Measurements from ENCODE around the gene IL13.

The IL13 gene

GRCh38 chr5:132669966-132670882, 12.3 kb downstream of the IL13 start:
- DNase-seq = no peak

GRCh38 chr5:132671000-132671399, 13.0 kb downstream of the IL13 start:
- DNase-seq = no peak

GRCh38 chr5:132673488-132673887, 15.5 kb downstream of the IL13 start:
- no peak for DNase-seq

GRCh38 chr5:132673939-132674630, 16.1 kb downstream of the IL13 start, which contains the start of gene IL4:
Gene IL4, plus strand, starts transcription at chr5:132673989. Its CDS starts 62 bp downstream, at chr5:132674051.
- DNase-seq = no peak

DNA sequence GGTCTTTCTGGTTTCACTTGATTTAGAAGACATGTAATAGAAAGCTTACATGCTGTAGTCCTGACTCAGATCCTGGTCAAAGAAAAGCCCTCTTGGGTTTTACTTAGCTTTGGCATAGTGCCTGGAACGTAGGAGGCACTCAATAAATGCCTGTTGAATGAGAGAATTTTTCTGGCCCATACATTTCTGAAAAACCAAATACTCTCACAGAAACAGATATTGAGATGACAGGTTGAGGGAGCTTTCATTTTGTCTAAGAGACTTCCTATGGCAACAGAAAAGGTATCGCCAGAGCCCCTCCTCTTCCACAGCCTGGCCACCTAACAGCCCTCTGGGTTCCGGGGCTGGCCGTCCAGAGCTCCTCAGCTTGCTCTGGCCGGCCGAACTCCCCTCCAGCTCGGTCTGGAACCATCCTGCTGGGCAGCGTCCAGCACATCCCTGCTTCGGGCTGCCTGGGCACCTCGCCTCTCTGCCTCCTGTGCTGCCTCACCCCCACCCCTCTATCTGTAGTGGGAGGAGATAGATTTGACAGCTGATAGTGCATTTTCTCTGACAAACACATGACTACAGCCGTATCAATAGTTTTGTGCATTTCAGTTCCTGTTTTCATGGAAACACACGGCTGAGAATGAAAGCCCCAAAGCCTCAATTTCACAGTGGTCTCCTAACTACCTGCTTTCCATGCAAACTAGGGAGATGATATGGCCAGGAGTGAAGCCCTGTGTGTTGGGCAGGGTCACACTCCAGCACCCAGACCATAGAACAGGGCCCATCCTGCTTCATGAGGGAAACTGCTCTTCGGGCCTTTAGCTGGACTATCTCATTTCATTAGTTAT, 16.9 kb downstream of the IL13 start:
- no peak for DNase-seq

GRCh38 chr5:132675936-132676689, 18.1 kb downstream of the IL13 start:
- DNase-seq = no peak

DNA sequence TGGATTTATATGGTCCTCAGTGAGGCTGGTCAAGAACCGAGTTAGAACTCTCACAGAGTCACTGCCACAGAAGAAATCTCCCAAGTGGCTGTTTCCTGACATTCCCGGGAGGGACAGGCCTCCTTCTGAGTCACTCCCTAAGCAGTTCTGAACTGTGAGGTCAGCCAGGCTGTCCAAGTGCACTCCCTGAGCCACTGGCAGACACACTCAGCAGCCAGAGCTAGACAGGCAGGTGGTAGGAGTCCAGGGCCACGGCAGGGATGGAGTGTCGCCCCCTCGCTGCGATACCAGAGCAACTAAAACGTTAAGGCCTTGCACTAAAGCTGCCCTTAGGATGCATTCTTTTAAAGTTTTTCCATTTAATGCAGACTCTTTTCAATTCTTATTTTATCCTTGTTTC, 19.2 kb downstream of the IL13 start:
- DNase-seq = no peak

DNA sequence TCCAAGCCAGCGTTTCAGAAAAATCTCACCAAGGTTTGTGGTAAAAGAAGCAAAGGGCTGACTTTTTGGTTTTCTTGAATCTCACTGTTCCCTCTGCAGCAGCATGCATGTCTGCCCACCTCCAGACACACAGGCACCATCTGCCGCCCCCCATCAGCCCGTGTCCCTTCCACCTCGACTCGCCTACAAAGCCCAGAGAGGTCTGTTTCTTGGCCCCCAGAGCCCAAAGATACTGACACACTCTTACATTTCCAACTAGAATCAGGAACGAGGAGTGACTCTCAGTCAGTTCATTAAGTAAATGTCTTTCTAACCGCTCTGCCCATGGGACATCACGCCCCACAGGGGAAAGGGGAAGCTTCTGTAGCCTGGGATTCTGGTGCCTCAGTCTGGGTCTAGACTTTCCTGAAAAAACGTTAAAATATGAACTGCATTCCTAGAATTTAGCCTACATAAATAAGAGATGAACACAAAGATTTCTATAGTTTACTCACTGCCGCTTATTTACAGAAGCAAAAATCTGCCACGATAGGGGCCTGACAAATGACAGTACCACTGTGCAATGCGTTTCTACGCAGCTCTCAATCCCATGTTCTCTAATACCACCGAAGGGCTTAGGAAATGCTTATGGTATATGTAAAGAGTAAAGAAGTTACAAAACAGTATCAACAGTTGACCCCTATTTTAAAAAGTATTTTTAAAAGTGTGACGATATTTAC, 19.9 kb downstream of the IL13 start:
- no peak for DNase-seq

DNA sequence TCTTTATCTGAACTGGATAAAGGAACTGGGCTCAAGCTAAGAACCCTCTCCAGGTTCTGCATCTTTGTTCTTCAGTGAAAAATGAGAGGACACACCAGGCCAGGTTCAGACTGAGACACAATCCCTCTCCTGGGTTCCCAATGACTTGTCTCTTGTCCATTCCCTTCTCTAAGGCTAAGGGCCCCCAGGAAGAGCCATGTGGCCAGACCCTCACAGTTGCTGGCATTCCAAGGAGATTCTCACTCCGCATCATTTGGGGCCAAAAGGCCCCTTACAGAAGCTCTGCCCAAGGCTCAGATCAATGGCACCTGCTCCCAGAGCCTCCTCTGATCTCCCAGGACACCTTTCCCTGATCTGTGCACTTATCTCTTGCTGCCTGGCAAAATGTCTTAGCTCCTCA, 20.8 kb downstream of the IL13 start:
- DNase-seq = no peak

DNA sequence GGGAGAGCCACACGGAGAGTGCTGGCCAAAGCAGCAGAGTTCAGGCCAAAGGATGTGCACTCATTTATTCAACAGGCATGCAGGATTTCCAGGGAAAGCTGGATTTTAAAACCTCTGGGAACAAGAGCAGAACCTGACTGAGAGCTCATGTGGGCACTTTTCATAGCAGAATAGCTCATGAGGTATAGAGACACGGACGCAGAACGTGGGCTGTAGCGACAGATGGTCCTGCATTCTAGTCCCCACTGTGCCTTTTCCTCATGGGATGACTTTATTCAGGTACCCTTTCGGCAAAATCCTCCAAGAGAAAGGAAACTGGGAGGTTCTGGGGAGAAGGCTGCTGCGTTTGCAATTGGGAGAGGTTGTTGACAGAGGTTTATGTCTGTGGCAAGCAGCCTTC, 21.2 kb downstream of the IL13 start:
- DNase-seq = no peak

GRCh38 chr5:132679717-132680380, 21.9 kb downstream of the IL13 start:
- DNase-seq = no peak

DNA sequence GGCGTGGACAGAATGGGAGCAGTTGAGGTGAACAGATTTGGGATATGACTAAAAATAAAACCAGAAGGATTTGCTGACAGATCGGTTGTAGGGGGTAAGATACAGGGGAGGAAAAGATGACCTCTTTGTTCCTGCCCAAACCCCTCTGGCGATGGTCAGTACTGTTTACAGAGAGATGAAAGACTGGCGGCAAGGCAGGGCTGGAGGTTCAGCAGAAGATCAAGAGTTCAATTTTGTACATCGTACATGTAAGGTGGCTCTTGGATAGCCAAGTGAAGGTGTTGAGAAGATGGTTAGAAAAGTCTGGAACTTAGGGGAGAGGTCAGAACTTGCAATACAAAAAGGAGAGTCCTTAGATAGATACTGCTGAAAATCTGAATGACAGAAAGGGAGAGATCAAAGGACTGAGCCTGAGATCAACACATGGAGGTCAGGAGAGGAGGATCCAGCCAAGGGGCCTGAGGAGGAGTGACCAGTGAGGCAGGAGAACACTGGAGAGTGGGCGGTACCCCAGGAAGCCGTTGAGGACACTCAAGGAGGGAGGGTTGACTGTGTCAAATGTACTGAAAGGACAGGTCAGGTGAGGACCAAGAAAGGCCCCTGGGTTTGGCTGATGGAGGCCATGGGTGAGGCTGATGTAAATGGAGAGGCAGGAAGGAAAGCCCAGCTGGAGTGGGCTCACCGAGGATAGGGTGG, 23.0 kb downstream of the IL13 start:
- no peak for DNase-seq

DNA sequence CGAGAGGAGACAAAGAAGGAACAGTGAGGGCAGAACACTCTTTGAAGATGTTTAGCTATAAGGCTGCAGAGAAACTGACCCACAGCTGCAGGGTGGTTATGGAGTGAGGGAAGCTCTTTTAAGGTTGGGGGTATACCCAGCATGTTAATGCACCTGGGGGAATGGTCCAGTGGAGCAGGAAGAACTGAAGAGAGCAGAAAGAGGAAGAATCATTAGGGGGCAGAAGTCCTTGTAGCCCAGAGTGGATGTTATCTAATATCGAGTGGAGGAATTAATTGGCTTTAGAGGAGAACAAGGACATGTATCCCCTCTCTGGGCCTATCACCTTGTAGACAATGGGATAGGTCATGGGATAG, 23.5 kb downstream of the IL13 start:
- no peak for DNase-seq

GRCh38 chr5:132681983-132682382, 24.0 kb downstream of the IL13 start:
- no peak for DNase-seq

- DNase-seq = peak in 12 of 56 donors; percentile 8 to 58 (median 32)
Measured at GRCh38 chr5:132684491-132684890, 26.5 kb downstream of the IL13 start.

GRCh38 chr5:132684922-132685720, 27.1 kb downstream of the IL13 start:
- no peak for DNase-seq

GRCh38 chr5:132686193-132686592, 28.2 kb downstream of the IL13 start:
- DNase-seq = no peak

DNA sequence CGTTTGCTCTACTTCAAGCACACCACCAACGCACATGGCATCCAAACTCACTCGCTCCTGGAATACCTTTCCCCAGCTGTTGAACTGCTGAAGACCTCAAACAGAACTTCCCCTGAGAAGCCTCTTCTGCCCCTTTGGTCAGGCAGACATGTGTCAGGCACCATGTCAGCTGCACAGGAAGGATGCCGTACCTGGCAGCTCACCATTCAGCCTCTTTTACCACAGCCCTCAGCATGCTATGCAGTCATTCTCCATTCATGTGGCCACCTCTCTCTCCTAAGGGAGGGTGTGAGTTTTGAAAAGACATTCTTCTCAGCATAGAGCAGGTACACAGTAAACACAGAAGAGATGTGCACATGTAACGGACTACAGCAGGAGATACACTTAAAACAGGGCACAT, 30.0 kb downstream of the IL13 start:
- no peak for DNase-seq

All from nucleus accumbens (tissue), 56 donors.